Fibroblast of peridontal ligament (primary cell): ENCODE results near the gene HYDIN.
A peak's percentile ranks its signal among the peaks of the same experiment; 100 is the strongest.

Source experiments
- DNase-seq: peaks from one replicate; pipeline ENCODE4 v3.0.0-alpha.2; 2010; ENCODE audit errors: extremely low read depth

Gene HYDIN

GRCh38 chr16:70788668-70789594, 441.6 kb downstream of the HYDIN start:
- peak; percentile 75 for DNase-seq

GRCh38 chr16:70786020-70786755, 444.3 kb downstream of the HYDIN start:
- no peak for DNase-seq

DNA sequence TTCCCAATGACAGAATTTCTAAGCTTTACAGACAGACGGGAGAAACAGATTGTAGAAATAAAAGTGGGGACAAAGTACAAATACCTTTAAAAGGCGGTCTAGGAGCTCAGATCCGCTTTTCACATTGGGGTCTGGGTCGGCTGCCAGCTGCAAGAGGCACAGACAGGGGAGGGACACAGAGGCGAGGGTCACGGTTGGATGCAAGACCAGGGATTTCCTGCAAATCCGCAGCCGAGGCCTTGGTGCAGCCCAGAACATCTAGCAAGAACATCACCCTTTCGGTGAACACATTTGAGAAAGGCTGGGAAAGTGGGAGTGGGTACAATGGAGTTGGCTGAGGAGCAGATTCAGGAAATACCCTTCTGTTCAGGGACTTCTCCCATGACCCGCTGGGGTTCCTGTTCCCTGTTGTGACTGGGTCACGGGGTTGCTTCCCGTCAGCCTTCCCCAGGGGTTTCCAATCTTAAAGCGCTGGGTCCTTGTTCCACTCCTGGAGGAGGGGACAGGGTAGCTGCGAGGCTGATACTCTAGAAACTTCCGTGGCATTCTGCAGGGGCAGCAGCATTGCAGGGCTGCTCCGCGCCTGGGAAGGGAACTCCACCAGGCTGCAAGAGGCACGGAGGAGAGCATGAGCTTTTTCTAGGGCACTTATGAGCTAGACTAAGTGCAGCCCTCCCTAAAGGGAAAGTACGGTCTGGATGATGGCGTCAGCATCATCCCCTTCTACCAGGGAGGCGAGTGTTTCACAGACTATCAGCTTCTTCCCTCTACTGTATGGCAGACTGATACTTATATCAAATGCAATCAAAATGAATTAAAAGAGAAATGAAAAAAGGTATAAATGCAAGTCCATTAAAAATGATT, 445.6 kb downstream of the HYDIN start:
- no peak for DNase-seq

DNA sequence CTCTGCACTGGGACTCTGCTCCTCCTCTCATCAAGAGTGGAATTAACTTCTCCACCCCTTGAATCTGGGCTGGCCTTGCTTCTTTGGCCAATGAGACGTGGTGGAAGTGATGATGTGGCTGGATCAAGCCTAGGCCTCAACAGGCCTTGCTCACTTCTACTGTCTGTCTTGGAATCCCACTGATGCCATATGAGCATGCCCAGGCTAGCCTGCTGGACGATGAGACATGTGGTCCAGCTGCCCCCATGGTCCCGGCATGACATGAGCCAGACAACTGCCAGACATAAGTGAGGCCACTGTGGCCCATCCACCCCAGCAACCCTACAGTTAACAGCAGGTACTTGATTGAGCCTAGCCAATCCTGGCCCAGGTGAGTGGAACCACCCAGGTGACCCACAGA, 448.3 kb downstream of the HYDIN start:
- DNase-seq = no peak

DNA sequence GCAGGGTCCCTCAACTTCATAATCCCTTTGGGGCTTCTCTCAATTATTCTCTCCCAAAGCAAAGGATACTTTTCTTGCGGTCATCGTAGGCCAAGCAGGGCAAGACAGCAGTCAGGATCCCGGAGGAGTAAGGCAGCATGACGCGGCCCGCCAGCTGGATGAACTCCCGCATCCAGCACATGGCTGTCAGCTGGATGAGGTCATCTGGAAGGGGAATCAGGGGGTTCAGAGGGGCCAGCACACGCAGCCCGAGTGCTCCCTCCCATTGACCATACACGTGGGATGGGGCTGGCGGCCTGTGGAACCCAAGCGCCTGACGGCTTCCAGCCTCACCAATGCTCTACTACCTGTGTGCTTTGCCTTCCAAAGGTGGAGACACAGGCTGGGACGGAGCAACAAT, 448.7 kb downstream of the HYDIN start:
- DNase-seq = no peak

- DNase-seq = no peak
Observed at GRCh38 chr16:70780546-70780945, 450.0 kb downstream of the HYDIN start.

DNA sequence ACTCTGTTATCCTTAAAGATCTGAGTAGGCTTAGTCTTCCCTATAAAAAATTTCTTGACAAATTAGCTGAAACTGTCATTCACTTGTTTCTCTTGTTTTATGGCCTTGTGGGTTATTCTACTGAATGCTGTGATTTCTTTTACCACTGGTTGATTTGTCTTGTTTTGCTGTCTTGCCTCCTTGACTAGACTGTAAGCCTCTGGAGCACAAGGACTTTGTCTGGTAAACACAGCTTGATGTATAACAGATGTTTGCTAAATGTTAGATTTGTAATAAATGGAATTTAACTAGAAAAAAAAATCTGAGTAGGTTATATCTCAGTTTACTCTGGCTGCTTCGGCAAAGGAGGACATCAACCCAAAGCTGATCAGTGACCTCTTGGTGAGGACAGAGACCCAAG, 451.2 kb downstream of the HYDIN start:
- peak; percentile 74 for DNase-seq

- peak; percentile 92 for DNase-seq
Observed at GRCh38 chr16:70778901-70779309, 451.6 kb downstream of the HYDIN start.

GRCh38 chr16:70777973-70778406, 452.5 kb downstream of the HYDIN start:
- peak; percentile 53 for DNase-seq

DNA sequence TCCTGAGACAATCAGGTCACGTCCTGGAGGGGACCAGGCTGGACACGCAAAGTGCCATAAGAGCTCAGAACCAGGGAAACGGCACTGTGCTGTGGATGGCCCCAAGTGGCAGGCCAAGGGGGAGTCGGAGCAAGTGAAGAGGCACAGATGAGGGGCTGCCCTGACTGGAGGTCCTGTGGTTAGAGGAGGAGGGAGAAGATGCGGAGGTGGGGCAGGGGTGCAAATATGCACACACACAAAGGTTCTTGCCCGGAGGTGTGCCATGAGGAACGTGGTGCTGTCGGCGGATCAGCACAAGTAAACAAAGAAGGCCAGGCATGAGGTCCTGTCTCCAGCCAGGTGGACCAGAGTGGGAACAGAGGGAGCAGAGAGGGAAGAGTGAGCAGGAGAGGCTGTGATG, 453.0 kb downstream of the HYDIN start:
- DNase-seq = no peak

GRCh38 chr16:70775399-70775798, 455.1 kb downstream of the HYDIN start:
- no peak for DNase-seq

DNA sequence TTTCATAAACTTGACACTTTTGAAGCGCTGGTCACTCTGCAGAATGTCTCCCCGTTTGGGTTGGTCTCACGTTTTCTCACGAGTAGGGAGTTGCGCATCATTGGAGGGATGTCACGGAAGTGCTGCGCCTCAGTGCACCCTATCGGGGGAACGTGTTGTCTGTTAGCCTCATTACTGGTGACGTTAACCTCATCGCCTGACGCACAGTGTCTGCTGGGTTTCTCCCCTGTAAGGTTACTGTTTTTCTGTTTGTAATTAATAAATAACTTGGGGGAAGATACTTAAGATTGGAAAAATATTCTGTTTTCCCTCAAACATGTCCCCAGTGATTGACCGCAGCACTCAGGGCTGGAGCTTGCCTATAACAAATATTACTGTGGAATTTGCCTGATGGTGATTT, 456.3 kb downstream of the HYDIN start:
- DNase-seq = no peak

- DNase-seq = peak; percentile 47
Observed at GRCh38 chr16:70772493-70772892, 458.0 kb downstream of the HYDIN start.

DNA sequence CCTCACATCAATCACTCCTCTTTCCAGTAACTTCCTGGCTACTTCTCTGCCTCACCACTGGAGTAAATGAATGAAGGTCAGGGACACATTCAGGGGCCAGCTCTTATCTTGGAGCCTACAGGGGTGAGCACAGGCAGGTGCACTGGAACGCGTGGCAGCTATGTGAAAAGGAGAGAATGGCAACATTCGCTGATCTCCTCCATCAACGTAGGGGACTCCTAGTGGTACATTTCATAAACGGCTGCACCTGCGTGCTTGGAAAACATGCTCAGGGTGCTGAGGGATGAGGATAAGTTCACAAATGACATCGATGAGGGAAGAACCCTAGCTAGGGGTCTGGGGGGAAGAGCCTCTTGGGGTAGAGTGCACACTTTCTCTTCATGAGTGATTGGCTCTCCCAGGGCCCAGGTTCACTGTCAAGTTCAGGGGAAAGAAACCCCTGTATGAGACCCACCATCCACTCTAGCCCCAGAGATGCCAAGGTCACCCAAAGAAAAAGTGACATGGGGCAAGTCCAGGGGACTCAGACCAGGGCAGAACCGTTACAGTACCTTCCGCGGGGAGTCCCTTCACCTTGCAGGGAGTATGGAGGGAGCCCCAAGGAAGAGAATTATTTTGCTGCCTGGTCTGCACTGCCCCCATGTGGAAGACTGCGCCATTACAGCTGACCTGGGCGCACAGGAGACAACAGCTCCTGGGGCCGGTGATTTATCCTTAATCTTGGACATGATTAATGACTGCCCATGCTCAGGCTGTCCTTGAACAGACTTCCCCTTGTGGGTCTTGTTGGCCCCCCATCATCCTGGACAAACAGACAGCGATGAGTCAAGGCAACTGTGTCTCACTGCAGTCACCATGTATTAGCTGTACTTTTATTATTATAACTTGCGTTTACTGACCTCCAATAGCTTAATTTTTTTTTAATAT, 459.6 kb downstream of the HYDIN start:
- peak; percentile 61 for DNase-seq

DNA sequence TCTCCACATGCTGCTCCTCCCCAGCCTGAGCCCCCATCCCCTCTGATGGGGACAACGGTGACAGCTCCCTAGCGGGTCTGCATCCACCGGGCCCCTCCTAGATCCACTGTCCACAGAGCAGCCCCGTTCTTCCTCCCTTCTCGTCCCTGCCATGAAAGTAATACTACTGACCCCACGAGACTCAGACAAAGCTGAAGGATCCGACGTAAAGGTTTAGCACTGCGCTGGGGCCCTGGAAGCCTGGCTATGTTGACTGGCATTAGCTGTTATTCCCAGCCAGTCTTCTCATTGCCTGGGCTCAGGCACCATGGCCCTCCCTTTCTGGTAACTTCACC, 460.3 kb downstream of the HYDIN start:
- DNase-seq = no peak

DNA sequence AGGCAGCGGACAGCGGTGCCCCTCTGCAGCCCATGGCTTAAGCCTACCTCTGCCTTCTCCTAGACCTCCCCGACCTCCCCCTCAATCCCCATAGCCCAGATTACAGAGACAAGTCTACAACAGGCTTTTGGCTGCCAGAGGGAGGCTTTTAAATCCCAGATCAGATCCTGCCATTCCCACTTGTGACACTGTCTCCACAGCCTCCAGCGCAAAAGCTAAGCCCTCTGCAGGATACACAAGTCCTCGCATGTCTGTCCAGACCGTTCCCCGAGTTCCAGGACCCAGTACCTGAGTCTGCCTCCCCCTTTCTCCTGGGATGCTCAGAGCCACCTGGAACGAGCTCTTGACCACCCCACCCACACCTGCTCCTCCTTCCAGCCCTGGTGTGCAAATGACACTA, 460.8 kb downstream of the HYDIN start:
- DNase-seq = no peak

- DNase-seq = no peak
Observed at GRCh38 chr16:70769131-70769530, 461.4 kb downstream of the HYDIN start.

- no peak for DNase-seq
Observed at GRCh38 chr16:70768203-70768580, 462.3 kb downstream of the HYDIN start.

- no peak for DNase-seq
Observed at GRCh38 chr16:70767377-70768202, 462.9 kb downstream of the HYDIN start.

DNA sequence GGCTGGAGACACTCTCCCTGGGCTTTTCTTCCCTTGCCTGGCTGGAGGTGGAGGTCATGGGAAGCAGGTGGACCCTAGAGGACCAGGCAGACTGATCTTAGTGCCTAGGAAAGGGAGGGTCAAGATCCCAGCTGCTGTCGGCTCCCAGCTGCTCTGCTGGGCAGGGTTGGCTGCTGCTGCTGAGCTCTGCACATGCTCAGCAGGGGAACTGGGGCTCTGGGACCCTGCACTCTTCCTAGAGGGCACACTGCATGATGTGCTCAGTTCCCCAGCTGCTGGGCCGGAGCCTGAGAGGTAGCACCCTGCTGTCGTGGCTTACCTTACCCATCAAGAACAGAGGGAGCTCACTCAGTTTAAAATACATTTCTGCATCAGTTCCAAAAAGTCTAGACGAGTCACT, 463.9 kb downstream of the HYDIN start:
- no peak for DNase-seq
